Activated CD4-positive, alpha-beta T cell treated with anti-CD3 and anti-CD28 coated beads for 4 hours (primary cell): ENCODE measurements around the gene CLCF1.
A peak's percentile ranks its signal among the peaks of the same experiment; 100 is the strongest.

Experiments
- DNase-seq, 2 donors: peaks; one replicate each; pipeline ENCODE4 v3.0.0-alpha.2; 2020

The CLCF1 gene

GRCh38 chr11:67395555-67396258, 22.3 kb upstream of the CLCF1 start:
- no peak for DNase-seq

GRCh38 chr11:67393990-67394389, 20.6 kb upstream of the CLCF1 start:
- no peak for DNase-seq

- DNase-seq: no peak
These were observed 20.0 kb upstream of the CLCF1 start for GRCh38 chr11:67393437-67393836.

GRCh38 chr11:67392183-67392715, 18.9 kb upstream of the CLCF1 start:
- DNase-seq: no peak

GRCh38 chr11:67391304-67392182, 18.1 kb upstream of the CLCF1 start, which contains the start of gene RAD9A:
RAD9A (plus strand) TSS chr11:67391986; CDS start chr11:67392045, 59 bp downstream.
- peak; percentile 89 to 93 for DNase-seq

GRCh38 chr11:67390947-67391303, 17.5 kb upstream of the CLCF1 start:
- no peak for DNase-seq

DNA sequence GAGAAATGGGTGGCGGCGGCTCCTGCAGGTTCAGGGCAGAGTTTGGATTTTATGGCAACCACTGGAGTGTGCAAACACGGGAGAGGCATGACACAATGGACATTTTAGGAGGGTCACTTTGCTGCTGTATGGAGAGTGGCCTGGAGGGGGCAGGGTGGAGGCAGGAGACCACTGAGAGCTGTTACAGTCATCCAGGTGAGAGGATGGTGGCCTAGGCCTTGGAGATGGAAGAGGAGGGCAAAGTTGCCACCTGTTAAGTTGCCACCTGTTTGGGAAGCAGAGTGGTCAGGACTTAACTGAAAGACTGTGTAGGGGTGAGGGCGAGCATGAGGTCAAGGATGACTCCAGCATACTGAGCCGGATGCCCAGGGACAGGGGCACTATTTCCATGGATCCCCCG, 16.1 kb upstream of the CLCF1 start:
- DNase-seq: peak; percentile 45 to 60

GRCh38 chr11:67387518-67387917, 14.1 kb upstream of the CLCF1 start:
- DNase-seq: no peak

DNA sequence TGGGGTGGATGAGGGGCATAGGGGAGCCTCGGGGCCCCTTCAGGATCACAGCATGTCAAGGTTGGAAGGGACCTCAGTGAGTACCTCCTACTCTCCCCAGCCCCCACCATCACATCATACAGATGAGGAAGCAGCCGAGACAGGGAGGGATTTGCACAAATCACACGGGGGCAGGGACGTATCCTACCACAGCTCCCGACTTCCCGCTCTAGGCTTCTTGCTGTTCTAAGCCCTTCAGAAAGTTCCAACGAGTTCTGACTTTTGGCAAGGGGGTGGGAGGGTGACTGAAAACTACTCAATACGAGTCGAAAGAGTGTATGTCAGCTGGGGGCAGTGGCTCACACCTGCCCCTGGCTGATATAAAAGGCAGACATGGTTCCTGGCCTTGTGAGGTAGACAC, 13.7 kb upstream of the CLCF1 start:
- no peak for DNase-seq

DNA sequence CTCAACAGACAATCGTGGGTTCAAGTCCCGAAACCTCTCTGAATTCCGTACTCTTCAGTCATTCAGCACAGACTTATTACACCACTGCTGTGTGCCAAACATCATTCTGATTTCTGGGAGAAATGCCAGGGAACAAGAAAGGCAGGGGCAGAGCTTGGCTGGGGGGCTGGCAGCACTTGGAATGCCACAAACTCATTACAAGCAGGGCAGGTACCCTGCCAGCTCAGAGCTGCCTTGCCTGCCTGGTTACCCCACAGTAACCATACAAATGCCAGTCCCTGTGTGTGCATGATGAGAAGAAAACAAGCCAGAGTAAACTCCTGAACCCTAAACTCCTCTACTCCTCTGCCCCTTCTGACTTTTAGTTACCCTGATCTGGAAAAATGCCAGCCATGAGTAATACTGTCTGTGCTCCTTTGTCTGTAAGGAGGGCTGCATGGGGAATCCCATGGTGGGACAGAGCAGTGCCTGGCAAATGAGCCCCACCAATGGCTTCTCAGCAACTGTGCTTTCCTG, 11.5 kb upstream of the CLCF1 start:
- DNase-seq: no peak

- peak; percentile 79 to 87 for DNase-seq
These were observed 9.1 kb upstream of the CLCF1 start for GRCh38 chr11:67382276-67383136.

DNA sequence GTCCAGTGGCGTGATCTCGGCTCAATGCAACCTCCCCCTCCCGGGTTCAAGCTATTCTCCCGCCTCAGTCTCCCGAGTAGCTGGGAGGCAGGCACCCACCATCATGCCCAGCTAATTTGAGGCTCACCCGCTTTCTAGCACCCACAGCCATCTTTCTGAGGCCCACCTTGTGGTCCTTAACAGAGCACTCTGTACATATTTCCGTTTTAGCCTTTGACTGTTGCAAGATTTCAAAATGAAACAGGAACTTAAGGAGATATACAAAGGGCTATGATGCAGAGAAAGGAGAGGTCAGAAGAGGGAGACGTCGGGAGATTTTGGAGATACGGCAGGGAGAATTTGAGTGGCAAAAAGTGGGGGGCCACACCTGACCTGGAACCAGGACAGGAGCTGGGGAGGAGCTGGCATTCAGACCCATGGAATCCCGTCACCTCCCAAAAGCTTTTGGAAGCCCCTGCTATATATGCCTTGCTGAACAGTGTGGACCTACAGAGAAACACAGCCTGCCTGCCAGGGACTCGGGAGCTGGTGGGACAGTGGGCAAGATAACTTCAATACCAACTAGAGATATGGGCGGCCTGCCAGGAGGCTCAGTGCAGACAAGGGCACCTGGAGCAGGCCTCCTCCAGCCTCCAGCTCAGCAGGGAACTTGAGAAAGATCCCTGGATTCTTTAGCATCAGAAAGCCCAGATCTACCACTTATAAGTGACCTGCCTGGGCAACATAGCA, 8.0 kb upstream of the CLCF1 start:
- DNase-seq: no peak

- DNase-seq: no peak
These were observed 6.0 kb upstream of the CLCF1 start for GRCh38 chr11:67379061-67380058.

DNA sequence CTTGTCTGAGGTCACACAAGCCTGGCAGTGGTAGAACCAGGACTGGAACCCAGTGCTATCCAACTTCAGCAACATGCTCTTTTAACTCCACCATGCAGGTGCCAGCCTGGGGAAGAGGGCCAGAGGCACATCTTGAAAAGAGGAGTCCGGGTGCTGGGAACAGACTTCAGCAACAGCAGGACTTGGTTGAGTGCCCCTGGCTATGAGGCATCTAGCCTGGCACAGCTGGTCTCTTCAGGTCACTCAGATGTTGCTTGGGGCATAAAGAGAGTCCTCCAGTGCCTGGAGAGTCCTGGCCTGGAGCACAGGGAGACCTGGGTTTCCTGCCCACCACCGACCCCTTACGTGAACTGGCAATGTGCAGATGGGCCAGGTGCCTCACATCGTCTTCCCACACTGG, 5.1 kb upstream of the CLCF1 start:
- DNase-seq: no peak

DNA sequence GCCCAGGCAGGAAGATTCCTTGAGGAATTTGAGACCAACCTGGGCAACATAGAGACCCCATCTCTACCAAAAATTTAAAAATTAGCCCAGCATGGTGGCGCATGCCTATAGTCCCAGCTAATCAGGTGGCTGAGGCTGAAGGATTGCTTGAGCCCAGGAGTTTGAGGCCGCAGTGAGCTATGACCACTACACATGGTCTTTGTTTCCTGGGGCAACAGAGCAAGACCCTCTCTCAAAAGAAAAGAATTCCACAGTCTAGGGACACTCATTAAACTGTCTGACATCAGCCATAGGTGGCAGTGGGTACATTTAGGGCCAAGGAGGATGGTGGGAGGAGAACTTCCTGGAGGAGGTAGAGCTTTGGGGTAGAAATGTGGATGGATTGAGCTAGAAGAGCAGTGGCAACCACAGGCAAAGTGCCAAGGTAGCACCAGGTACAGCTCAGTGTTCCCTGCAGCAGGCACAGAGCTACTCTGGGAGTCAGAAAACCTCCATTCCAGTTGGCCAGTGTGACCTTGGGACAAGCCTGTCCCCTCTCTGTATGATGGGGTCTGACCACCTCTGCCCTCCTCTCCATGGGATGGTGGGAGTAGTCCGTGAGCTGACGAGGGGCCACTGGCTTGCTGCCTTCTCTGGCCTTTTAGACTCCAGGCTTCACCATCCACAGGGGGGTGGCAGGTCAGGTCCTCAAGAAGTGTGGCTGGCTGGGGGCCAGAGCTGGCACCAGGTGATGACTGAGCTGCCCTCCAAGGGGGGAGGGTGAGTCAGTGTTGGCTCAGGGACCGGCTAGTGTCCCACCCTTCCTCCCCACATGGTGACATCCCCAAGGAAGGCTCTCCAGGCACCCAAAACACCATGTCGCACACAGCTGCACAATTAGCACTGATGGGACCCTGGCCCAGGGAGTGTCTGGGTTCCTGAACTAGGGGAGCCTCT, 3.7 kb upstream of the CLCF1 start:
- no peak for DNase-seq

DNA sequence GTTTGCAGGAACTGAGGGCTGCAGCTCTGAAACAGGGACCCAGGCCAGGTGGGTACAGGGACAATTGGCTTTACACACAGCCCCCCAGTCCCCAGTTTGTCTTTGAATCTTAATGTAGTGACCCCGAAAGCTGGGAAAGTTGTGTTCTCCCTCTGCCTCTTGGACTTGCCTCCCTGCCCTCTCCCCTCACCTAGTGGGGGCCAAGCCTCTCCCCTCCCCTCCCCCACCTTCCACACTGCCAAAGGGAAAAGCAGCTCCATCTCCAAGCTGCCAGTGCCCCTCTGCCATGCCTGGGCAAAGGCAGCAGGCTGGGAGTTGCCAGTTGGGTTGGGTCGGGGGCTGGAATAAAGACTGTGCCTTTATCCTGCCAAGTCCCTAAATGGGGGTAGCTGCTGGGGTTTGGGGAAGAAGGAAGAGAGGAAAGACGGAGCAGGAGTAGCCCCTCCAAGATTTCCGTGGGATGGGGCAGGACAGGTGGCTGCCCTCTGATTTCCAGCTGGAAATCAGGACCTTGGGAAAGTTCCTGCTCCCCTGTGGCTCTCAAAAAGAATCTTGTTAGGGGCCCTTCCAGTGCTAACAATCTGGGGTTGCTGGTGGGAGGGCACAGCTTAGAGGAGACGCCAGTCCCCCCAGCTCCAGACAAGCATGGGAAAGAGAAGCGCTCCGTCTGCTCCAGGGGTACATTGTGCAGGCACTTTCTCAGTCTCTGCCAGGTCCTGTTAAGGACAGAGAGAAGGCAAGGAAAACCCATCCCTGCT, 2.8 kb upstream of the CLCF1 start:
- no peak for DNase-seq

- no peak for DNase-seq
These were observed 2.1 kb upstream of the CLCF1 start for GRCh38 chr11:67375320-67376055.
